H9 (cell line): ENCODE measurements around the gene ERFL. TPM values are rescaled to one million over a fixed set of nuclear protein-coding genes. Genes with fewer than 3 reads are reported as not detected.

ENCODE experiments used
- DNase-seq: peaks from one replicate; pipeline ENCODE4 v3.0.0-alpha.2; 2017
- H2AFZ ChIP-seq: one replicate; pipeline ENCODE4 v1.6.1; 2013; ENCODE audit warnings: mild to moderate bottlenecking, low read length, control low read depth, moderate library complexity
- H2AK5ac ChIP-seq: 2 replicates; pipeline ENCODE4 v1.6.1; 2013; ENCODE audit warnings: low read length, control low read depth, mixed read lengths; ENCODE audit not compliant: insufficient read length
- H2BK120ac ChIP-seq: one replicate; pipeline ENCODE4 v1.6.1; 2013; ENCODE audit warnings: low read depth, mild to moderate bottlenecking, low read length, control low read depth, inconsistent platforms; ENCODE audit not compliant: poor library complexity, severe bottlenecking
- H2BK12ac ChIP-seq: 2 replicates; pipeline ENCODE4 v1.6.1; 2013; ENCODE audit warnings: low read length, control low read depth, mixed read lengths, low read depth; ENCODE audit not compliant: insufficient read length
- H2BK15ac ChIP-seq: 2 replicates; pipeline ENCODE4 v1.6.1; 2013; ENCODE audit warnings: low read depth, low read length, control low read depth
- H2BK20ac ChIP-seq: one replicate; pipeline ENCODE4 v1.6.1; 2013; ENCODE audit warnings: low read depth, mild to moderate bottlenecking, low read length, control low read depth, inconsistent platforms; ENCODE audit not compliant: poor library complexity, severe bottlenecking
- H2BK5ac ChIP-seq: 2 replicates; pipeline ENCODE4 v1.6.1; 2013; ENCODE audit warnings: low read length, control low read depth, mixed read lengths; ENCODE audit not compliant: insufficient read length
- H3K14ac ChIP-seq: 2 replicates; pipeline ENCODE4 v1.6.1; 2013; ENCODE audit warnings: low read length, control low read depth; ENCODE audit not compliant: insufficient read depth
- H3K18ac ChIP-seq: 2 replicates; pipeline ENCODE4 v1.6.1; 2013; ENCODE audit warnings: low read depth, mild to moderate bottlenecking, mixed read lengths, low read length, control low read depth; ENCODE audit not compliant: insufficient read length
- H3K23ac ChIP-seq: 2 replicates; pipeline ENCODE4 v1.6.1; 2013; ENCODE audit warnings: low read length, control low read depth, mixed read lengths, low read depth; ENCODE audit not compliant: insufficient read length
- H3K23me2 ChIP-seq: 2 replicates; pipeline ENCODE4 v1.6.1; 2013; ENCODE audit warnings: low read depth, mild to moderate bottlenecking, mixed read lengths, low read length, control low read depth; ENCODE audit not compliant: insufficient read length, poor library complexity, severe bottlenecking
- H3K27ac ChIP-seq: 2 replicates; pipeline ENCODE4 v1.5.1; 2013; ENCODE audit warnings: low read length, control low read depth, mixed read lengths, low read depth; ENCODE audit not compliant: insufficient read length
- H3K27me3 ChIP-seq: 2 replicates; pipeline ENCODE4 v1.6.1; 2013; ENCODE audit warnings: low read length, control low read depth, inconsistent platforms; ENCODE audit not compliant: insufficient read depth
- H3K4ac ChIP-seq: 2 replicates; pipeline ENCODE4 v1.6.1; 2013; ENCODE audit warnings: low read depth, mild to moderate bottlenecking, control low read depth, inconsistent platforms, low read length, moderate library complexity
- H3K4me1 ChIP-seq: 2 replicates; pipeline ENCODE4 v1.6.1; 2013; ENCODE audit warnings: low read length, control low read depth, inconsistent platforms; ENCODE audit not compliant: insufficient read depth
- H3K4me2 ChIP-seq: 2 replicates; pipeline ENCODE4 v1.6.1; 2013; ENCODE audit warnings: low read length, control low read depth, mixed read lengths; ENCODE audit not compliant: insufficient read length, insufficient read depth
- H3K56ac ChIP-seq: 2 replicates; pipeline ENCODE4 v1.6.1; 2013; ENCODE audit warnings: low read depth, mild to moderate bottlenecking, mixed read lengths, low read length, control low read depth; ENCODE audit not compliant: insufficient read length
- H3K79me1 ChIP-seq: 2 replicates; pipeline ENCODE4 v1.6.1; 2013; ENCODE audit warnings: low read depth, mild to moderate bottlenecking, moderate library complexity, low read length, control low read depth, inconsistent platforms; ENCODE audit not compliant: insufficient read depth, poor library complexity, severe bottlenecking
- H3K79me2 ChIP-seq: 2 replicates; pipeline ENCODE4 v1.6.1; 2013; ENCODE audit warnings: low read length, control low read depth, inconsistent platforms; ENCODE audit not compliant: insufficient read depth
- H3K9ac ChIP-seq: 2 replicates; pipeline ENCODE4 v1.6.1; 2013; ENCODE audit warnings: low read length, control low read depth, mixed read lengths; ENCODE audit not compliant: insufficient read length; ENCODE audit errors: extremely low read depth
- H3K9me3 ChIP-seq: one replicate; pipeline ENCODE4 v1.6.1; 2013; ENCODE audit warnings: low read depth, low read length, inconsistent platforms; ENCODE audit not compliant: control insufficient read depth
- H3T11ph ChIP-seq: one replicate; pipeline ENCODE4 v1.6.1; 2013; ENCODE audit warnings: mild to moderate bottlenecking, low read length, control low read depth, inconsistent platforms
- H4K20me1 ChIP-seq: one replicate; pipeline ENCODE4 v1.6.1; 2013; ENCODE audit not compliant: control insufficient read depth, insufficient read length, insufficient read depth
- H4K5ac ChIP-seq: 2 replicates; pipeline ENCODE4 v1.6.1; 2013; ENCODE audit warnings: low read depth, mild to moderate bottlenecking, mixed read lengths, low read length, control low read depth; ENCODE audit not compliant: insufficient read length
- H4K8ac ChIP-seq: replicated peaks from 2 replicates; pipeline ENCODE4 v1.6.1; 2013; ENCODE audit warnings: low read length, control low read depth, mixed read lengths, low read depth; ENCODE audit not compliant: insufficient read length
- H4K91ac ChIP-seq: 2 replicates; pipeline ENCODE4 v1.6.1; 2013; ENCODE audit warnings: low read depth, mild to moderate bottlenecking, moderate library complexity, mixed read lengths, low read length, control low read depth; ENCODE audit not compliant: insufficient read length
- H3K27ac Mint-ChIP-seq, 3 experiments: 2 replicates in 2 of 3; 3 replicates in 1 of 3; pipeline ENCODE4 v1.8.0; 2020 to 2021; ENCODE audit warnings: mixed read lengths in 3 of 3, mild to moderate bottlenecking in 1 of 3, moderate library complexity in 1 of 3
- H3K27me3 Mint-ChIP-seq: 2 replicates; pipeline ENCODE4 v1.8.0; 2021; ENCODE audit warnings: low read depth, mild to moderate bottlenecking, moderate library complexity, mixed read lengths
- H3K36me3 Mint-ChIP-seq, 3 experiments: 2 replicates in 2 of 3; 3 replicates in 1 of 3; pipeline ENCODE4 v1.8.0; 2020 to 2021; ENCODE audit warnings: low read depth in 3 of 3, mixed read lengths in 3 of 3; ENCODE audit not compliant: insufficient read depth in 1 of 3
- H3K4me1 Mint-ChIP-seq, 2 experiments: 2 replicates each; pipeline ENCODE4 v1.8.0; 2020; ENCODE audit warnings: mixed read lengths in 2 of 2
- H3K4me3 Mint-ChIP-seq, 2 experiments: 2 replicates in 1 of 2; 3 replicates in 1 of 2; pipeline ENCODE4 v1.8.0; 2020 to 2021; ENCODE audit warnings: mild to moderate bottlenecking in 2 of 2, mixed read lengths in 2 of 2, moderate library complexity in 1 of 2
- H3K9me3 Mint-ChIP-seq, 2 experiments: 2 replicates in 1 of 2; 3 replicates in 1 of 2; pipeline ENCODE4 v1.8.0; 2020; ENCODE audit warnings: mild to moderate bottlenecking in 2 of 2, mixed read lengths in 2 of 2, moderate library complexity in 1 of 2
- WGBS: extraction: QIAGEN DNeasy Blood & Tissue Kit; methylation state at CpG from one replicate; pipeline ENCODE4 v1.1.7; 2013; ENCODE audit warnings: missing lambda C conversion rate, low lambda C conversion rate, mixed read lengths; ENCODE audit not compliant: insufficient read length; ENCODE audit errors: extremely low coverage; 5-methylcytosine and 5-hydroxymethylcytosine counted together
- total RNA-seq: library from RNA; stranded (reverse); gene quantifications from 2 replicates; pipeline ENCODE4 v1.2.1, GENCODE V29; 2021
- TF ChIP-seq, protein P1 (sequence below): fragments of 200-600 bp; sonication (generic); conservative IDR thresholded peaks from 3 replicates; pipeline ENCODE4 v1.8.0; 2021; ENCODE audit warnings: antibody characterized with exemption, mild to moderate bottlenecking

Gene ERFL
- total RNA-seq, 1 experiment from 2014 or later: 0.22 TPM

DNA sequence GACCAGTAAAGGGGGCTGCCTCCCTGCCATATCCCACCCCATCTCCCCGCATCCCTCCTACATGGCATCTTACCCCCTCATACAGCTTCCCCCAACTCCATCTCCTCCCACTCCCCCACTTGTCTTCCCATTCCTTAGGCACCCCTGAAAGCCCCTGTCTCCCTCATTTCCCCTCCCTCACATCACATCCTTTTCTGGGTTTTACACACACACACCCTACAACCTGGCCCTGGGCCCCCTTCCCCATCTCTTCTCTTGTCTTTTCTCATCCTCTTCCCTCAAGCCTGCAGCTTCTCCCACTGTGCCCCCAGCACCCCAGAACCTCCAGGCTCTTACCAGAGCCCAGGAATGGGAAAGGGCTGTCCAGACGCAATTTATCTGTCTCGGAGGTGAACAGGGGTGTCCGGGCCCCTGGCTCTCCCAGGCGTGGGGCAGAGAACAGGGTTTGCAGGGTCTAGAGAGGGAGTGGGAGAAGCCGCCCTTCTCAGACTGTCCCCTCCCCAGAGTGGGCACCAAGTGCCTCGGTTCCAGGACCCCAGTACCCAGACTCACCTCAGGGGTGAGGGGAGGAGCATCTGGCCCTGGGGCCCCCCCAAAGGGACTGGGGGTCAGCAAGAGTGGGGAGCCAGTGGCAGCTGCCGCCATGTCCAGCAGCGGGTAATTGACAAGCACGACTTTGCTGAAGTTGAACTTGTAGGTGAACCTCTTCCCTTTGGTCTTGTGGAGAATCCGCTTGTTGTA lies 19.4 kb downstream of the ERFL start:
- no peaks in the 10 kb centered on the region for H3K79me1 ChIP-seq
- H3K4me2 ChIP-seq: no peak overlapping the region
- no peak overlapping the region for H3K14ac ChIP-seq
- no peak overlapping the region for H3K4ac ChIP-seq
- no peak overlapping the region for H2BK120ac ChIP-seq
- H3K9me3 ChIP-seq: no peaks in the 10 kb centered on the region
- H3K79me2 ChIP-seq: no peaks in the 10 kb centered on the region
- no peak overlapping the region for H2BK12ac ChIP-seq
- Mint-ChIP-seq H3K9me3 (peaks cover 0 to 2% of the 10 kb centered on the region in 2 experiments; a peak in 1 of 5 replicates), H3K27ac (no peak overlapping the region), H3K36me3 (peaks cover 7 to 25% (median 20%) of the 10 kb centered on the region in 3 experiments; a peak in 6 of 7 replicates), H3K4me1 (peaks cover 6 to 25% of the 10 kb centered on the region in 2 experiments; a peak in 3 of 4 replicates), H3K27me3 (peaks cover 3% of the 10 kb centered on the region), H3K4me3 (peak overlapping the region in 1 of 2 experiments; percentile 21; a peak in 1 of 5 replicates)
- no peak overlapping the region for H3K23ac ChIP-seq
- H3K56ac ChIP-seq: no peak overlapping the region
- H3T11ph ChIP-seq: no peak overlapping the region
- no peak for DNase-seq
- no peak overlapping the region for H4K8ac ChIP-seq
- H3K18ac ChIP-seq: no peak overlapping the region
- H4K91ac ChIP-seq: no peak overlapping the region
- no peaks in the 10 kb centered on the region for H4K20me1 ChIP-seq
- no peak overlapping the region for H2BK20ac ChIP-seq
- no peak overlapping the region for H2AFZ ChIP-seq
- WGBS: no CpG with 5 or more reads among the region's 11 CpGs
- no peak overlapping the region for H2AK5ac ChIP-seq
- H3K27ac ChIP-seq: no peak overlapping the region
- peaks cover 5% of the 10 kb centered on the region for H3K23me2 ChIP-seq
- H4K5ac ChIP-seq: no peak overlapping the region
- H3K27me3 ChIP-seq: peaks cover 37% of the 10 kb centered on the region
- H3K9ac ChIP-seq: no peak overlapping the region
- TF ChIP-seq, protein P1, sequence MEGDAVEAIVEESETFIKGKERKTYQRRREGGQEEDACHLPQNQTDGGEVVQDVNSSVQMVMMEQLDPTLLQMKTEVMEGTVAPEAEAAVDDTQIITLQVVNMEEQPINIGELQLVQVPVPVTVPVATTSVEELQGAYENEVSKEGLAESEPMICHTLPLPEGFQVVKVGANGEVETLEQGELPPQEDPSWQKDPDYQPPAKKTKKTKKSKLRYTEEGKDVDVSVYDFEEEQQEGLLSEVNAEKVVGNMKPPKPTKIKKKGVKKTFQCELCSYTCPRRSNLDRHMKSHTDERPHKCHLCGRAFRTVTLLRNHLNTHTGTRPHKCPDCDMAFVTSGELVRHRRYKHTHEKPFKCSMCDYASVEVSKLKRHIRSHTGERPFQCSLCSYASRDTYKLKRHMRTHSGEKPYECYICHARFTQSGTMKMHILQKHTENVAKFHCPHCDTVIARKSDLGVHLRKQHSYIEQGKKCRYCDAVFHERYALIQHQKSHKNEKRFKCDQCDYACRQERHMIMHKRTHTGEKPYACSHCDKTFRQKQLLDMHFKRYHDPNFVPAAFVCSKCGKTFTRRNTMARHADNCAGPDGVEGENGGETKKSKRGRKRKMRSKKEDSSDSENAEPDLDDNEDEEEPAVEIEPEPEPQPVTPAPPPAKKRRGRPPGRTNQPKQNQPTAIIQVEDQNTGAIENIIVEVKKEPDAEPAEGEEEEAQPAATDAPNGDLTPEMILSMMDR: no peak
- no peak overlapping the region for H2BK15ac ChIP-seq
- H3K4me1 ChIP-seq: no peaks in the 10 kb centered on the region
- H2BK5ac ChIP-seq: no peak overlapping the region
